Keratinocyte (primary cell): ENCODE measurements around the gene LRPPRC. TPM values are rescaled to one million over a fixed set of nuclear protein-coding genes. Genes with fewer than 3 reads are reported as not detected.

Source experiments
- DNase-seq: peaks from one replicate; pipeline ENCODE4 v3.0.0-alpha.2; 2011; ENCODE audit warnings: low read depth, missing footprints, low spot score
- FAIRE-seq: peaks from 2 replicates; lab custom pipeline; 2011; peaks lifted over from hg19 to GRCh38; lab: Jason Lieb, UNC
- H2AFZ ChIP-seq: 2 replicates; pipeline ENCODE4 v1.6.0; 2012; ENCODE audit warnings: low read length, control low read depth, inconsistent platforms; ENCODE audit not compliant: control insufficient read depth
- H3K27ac ChIP-seq: 2 replicates; pipeline ENCODE4 v1.5.1; 2011; ENCODE audit warnings: low read length; ENCODE audit not compliant: control insufficient read depth, insufficient read depth
- H3K27me3 ChIP-seq: 3 replicates; pipeline ENCODE4 v1.6.0; 2011; ENCODE audit warnings: low read length; ENCODE audit not compliant: control insufficient read depth, insufficient read depth; ENCODE audit errors: extremely low read depth
- H3K36me3 ChIP-seq, 2 experiments: 2 replicates in 1 of 2; 3 replicates in 1 of 2; pipeline ENCODE4 v1.5.1; 2011; ENCODE audit warnings: low read length in 2 of 2, mild to moderate bottlenecking in 1 of 2; ENCODE audit not compliant: control insufficient read depth in 2 of 2, insufficient read depth in 2 of 2; ENCODE audit errors: extremely low read depth in 1 of 2
- H3K4me1 ChIP-seq: 3 replicates; pipeline ENCODE4 v1.5.1; 2011; ENCODE audit warnings: low read length; ENCODE audit not compliant: control insufficient read depth, insufficient read depth; ENCODE audit errors: extremely low read depth
- H3K4me2 ChIP-seq: 3 replicates; pipeline ENCODE4 v1.6.0; 2011; ENCODE audit warnings: low read depth, low read length; ENCODE audit not compliant: control insufficient read depth, insufficient read depth; ENCODE audit errors: extremely low read depth
- H3K4me3 ChIP-seq, 3 experiments: fragments of 200-600 bp in 1 of 3; sonication (generic) in 1 of 3; 2 replicates in 2 of 3; 3 replicates in 1 of 3; pipeline ENCODE4 v1.5.1; 2011 to 2016; ENCODE audit warnings: low read length in 3 of 3, mild to moderate bottlenecking in 3 of 3, control low read depth in 2 of 3, inconsistent platforms in 1 of 3, low read depth in 1 of 3, mixed read lengths in 1 of 3, mixed run types in 1 of 3, moderate library complexity in 1 of 3; ENCODE audit not compliant: control insufficient read depth in 2 of 3, insufficient read depth in 2 of 3; ENCODE audit errors: extremely low read depth in 1 of 3
- H3K79me2 ChIP-seq: 2 replicates; pipeline ENCODE4 v1.6.0; 2012; ENCODE audit warnings: low read length; ENCODE audit not compliant: control insufficient read depth, insufficient read depth
- H3K9ac ChIP-seq: 3 replicates; pipeline ENCODE4 v1.6.0; 2011; ENCODE audit warnings: low read length; ENCODE audit not compliant: control insufficient read depth, insufficient read depth; ENCODE audit errors: extremely low read depth
- H3K9me1 ChIP-seq: 3 replicates; pipeline ENCODE4 v1.6.0; 2011; ENCODE audit warnings: low read length; ENCODE audit not compliant: control insufficient read depth, insufficient read depth; ENCODE audit errors: extremely low read depth
- H3K9me3 ChIP-seq: 2 replicates; pipeline ENCODE4 v1.5.1; 2012; ENCODE audit warnings: low read depth, low read length; ENCODE audit not compliant: control insufficient read depth
- H4K20me1 ChIP-seq: 3 replicates; pipeline ENCODE4 v1.6.0; 2011; ENCODE audit warnings: low read length; ENCODE audit not compliant: control insufficient read depth, insufficient read depth; ENCODE audit errors: extremely low read depth
- CTCF ChIP-seq, 3 experiments: IDR thresholded peaks in 1 of 3; conservative IDR thresholded peaks in 1 of 3; optimal IDR thresholded peaks in 1 of 3; 2 replicates in 2 of 3; 3 replicates in 1 of 3; pipeline versions ENCODE3 to v1.5.1; 2011; ENCODE audit warnings: low read length in 3 of 3, mild to moderate bottlenecking in 3 of 3, moderate library complexity in 2 of 3, control low read depth in 1 of 3, inconsistent platforms in 1 of 3; ENCODE audit not compliant: insufficient read depth in 2 of 3; ENCODE audit errors: extremely low read depth in 1 of 3
- EZH2 ChIP-seq: IDR thresholded peaks from one replicate; pipeline ENCODE4 v1.6.1; 2012; ENCODE audit warnings: inconsistent platforms, mild to moderate bottlenecking, low read length, moderate library complexity
- dilution Hi-C: fragments of 300-500 bp; cut with MboI; formaldehyde crosslinking; loops from one replicate; pipeline ENCODE4 v1.7.0; 2020; ENCODE audit warnings: low sequenced_read_pairs; ENCODE audit not compliant: extremely low pct_ligation_motif_present
- polyA plus RNA-seq, 5 experiments: library from polyadenylated mRNA; depleted of rRNA in 3 of 5; stranded (reverse) in 3 of 5; stranded (forward) in 1 of 5; unstranded in 1 of 5; fragments of >200 nt; gene quantifications; 1 replicate in 1 of 5; 2 replicates in 3 of 5; 3 replicates in 1 of 5; pipeline versions ENCODE4 v1.2.1 to v1.2.3, GENCODE V29; 2011 to 2012; ENCODE audit warnings: missing spikeins in 2 of 5, low read depth in 1 of 5, low replicate concordance in 1 of 5

LRPPRC gene
- polyA plus RNA-seq, 1 donor (not counting 4 experiments of a cell fraction or from before 2014, with no cell fraction given), result 115 TPM

DNA sequence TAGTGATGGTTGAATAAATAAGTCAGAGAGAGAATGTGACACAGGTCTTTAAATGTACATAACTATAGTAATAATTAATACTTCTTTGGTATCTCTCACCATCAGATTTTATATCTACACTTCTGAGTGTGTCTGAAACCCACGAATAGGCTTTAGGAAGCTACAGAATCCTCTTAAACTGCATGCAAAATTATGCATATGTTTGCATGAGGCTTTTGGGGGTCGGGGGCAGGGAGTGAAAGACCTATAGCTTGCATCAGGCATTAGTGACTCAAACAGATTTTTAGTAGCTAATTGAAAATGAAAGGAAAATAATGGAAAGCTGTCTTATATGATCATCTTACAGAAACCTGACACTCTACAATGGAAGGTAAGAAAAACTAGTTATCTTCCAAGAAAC lies 14.9 kb downstream of the LRPPRC start:
- Histone ChIP-seq H2AFZ (no peak overlapping the region), H3K27me3 (no peaks in the 10 kb centered on the region), H3K27ac (no peak overlapping the region), H3K4me3 (no peak overlapping the region), H3K9me3 (no peaks in the 10 kb centered on the region), H3K4me1 (no peaks in the 10 kb centered on the region), H3K79me2 (peaks cover 41% of the 10 kb centered on the region), H3K36me3 (peaks cover 1 to 20% of the 10 kb centered on the region in 2 experiments), H3K9ac (no peak overlapping the region), H3K9me1 (no peaks in the 10 kb centered on the region), H3K4me2 (no peak overlapping the region), H4K20me1 (no peaks in the 10 kb centered on the region)
- dilution Hi-C loops, result no loop called here
- TF ChIP-seq CTCF (optimal IDR thresholded peaks at IDR 0.05 in 1 of 3, IDR thresholded peaks at IDR 0.05 in 1 of 3, conservative IDR thresholded peaks at IDR 0.05 in 1 of 3; ENCODE audit: extremely low read depth in 1 of 3, insufficient read depth in 2 of 3, low read length in 3 of 3), result no peak
- no peak for TF ChIP-seq EZH2
- DNase-seq (no peak), FAIRE-seq (no peak)

- H4K20me1 ChIP-seq, result no peaks in the 10 kb centered on the region
- H3K9me1 ChIP-seq, result no peaks in the 10 kb centered on the region
- no peak overlapping the region for H3K4me2 ChIP-seq
- H3K4me1 ChIP-seq, result no peaks in the 10 kb centered on the region
- no peak for TF ChIP-seq EZH2
- no peak for TF ChIP-seq CTCF (optimal IDR thresholded peaks at IDR 0.05 in 1 of 3, IDR thresholded peaks at IDR 0.05 in 1 of 3, conservative IDR thresholded peaks at IDR 0.05 in 1 of 3; ENCODE audit: extremely low read depth in 1 of 3, insufficient read depth in 2 of 3, low read length in 3 of 3)
- FAIRE-seq, result no peak
- dilution Hi-C loops, result no loop called here
- no peak overlapping the region for H3K27ac ChIP-seq
- H3K79me2 ChIP-seq, result peaks cover 12% of the 10 kb centered on the region
- H3K9me3 ChIP-seq, result no peaks in the 10 kb centered on the region
- no peak for DNase-seq
- no peak overlapping the region for H3K9ac ChIP-seq
- no peaks in the 10 kb centered on the region for H3K27me3 ChIP-seq
- H3K36me3 ChIP-seq, result peaks cover 8 to 25% of the 10 kb centered on the region in 2 experiments
- no peak overlapping the region for H3K4me3 ChIP-seq
- H2AFZ ChIP-seq, result no peak overlapping the region
Observed at GRCh38 chr2:43977677-43978375, 18.0 kb downstream of the LRPPRC start.
